ENCODE measurements around the gene CHN2.

DNA sequence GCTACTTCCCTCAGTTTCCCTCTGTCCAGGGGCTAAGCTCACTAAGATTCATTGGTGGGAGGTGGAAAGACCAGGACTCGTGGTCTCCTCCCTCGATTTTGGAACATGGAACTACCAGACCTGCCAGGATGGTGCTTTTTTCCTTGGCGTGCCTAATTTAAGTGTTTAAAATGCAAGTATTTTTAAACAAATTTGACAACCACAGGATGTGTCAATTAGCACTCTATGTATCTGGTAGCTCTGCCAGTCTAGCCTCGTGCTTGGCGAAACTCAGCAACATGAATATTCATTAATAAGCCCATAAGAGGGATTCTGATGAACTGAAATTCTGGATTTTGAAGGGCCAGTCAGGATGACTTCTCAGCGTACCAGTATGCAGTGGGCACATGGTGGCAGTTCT lies 224.1 kb downstream of the CHN2 start:
- TF ChIP-seq POLR2AphosphoS5 (IDR thresholded peaks at IDR 0.05; ENCODE audit: low read depth, low read length) (no peak), POLR2A (IDR thresholded peaks at IDR 0.05; ENCODE audit: low read depth, low read length) (no peak), TAF1 (IDR thresholded peaks at IDR 0.05; ENCODE audit: low read depth, low read length) (no peak), POU2F2 (IDR thresholded peaks at IDR 0.05; ENCODE audit: low read depth, low read length) (no peak), PAX5 (IDR thresholded peaks at IDR 0.05; ENCODE audit: insufficient read depth, low read length, severe bottlenecking) (no peak)
